GM10847 (cell line): ENCODE data around the gene MAPK10.

Experiments used
- POLR2A ChIP-seq: IDR thresholded peaks from 2 replicates; pipeline ENCODE4 v1.6.1; 2011; ENCODE audit not compliant: insufficient read length; ENCODE audit errors: extremely low read depth

The MAPK10 gene

GRCh38 chr4:86184216-86184900 is 175.5 kb downstream of the MAPK10 start:
- TF ChIP-seq POLR2A, result no peak

- no peak for TF ChIP-seq POLR2A
Observed at GRCh38 chr4:86181585-86181984, 178.3 kb downstream of the MAPK10 start.

- no peak for TF ChIP-seq POLR2A
Observed at GRCh38 chr4:86178211-86178610, 181.6 kb downstream of the MAPK10 start.

- TF ChIP-seq POLR2A, result no peak
Observed at GRCh38 chr4:86174506-86174905, 185.3 kb downstream of the MAPK10 start.

- no peak for TF ChIP-seq POLR2A
Observed at GRCh38 chr4:86160426-86160825, 199.4 kb downstream of the MAPK10 start.

- no peak for TF ChIP-seq POLR2A
Observed at GRCh38 chr4:86159216-86159615, 200.6 kb downstream of the MAPK10 start.

GRCh38 chr4:86156531-86156930 is 203.3 kb downstream of the MAPK10 start:
- TF ChIP-seq POLR2A, result no peak

GRCh38 chr4:86155766-86156165 is 204.1 kb downstream of the MAPK10 start:
- TF ChIP-seq POLR2A, result no peak

GRCh38 chr4:86152454-86152853 is 207.4 kb downstream of the MAPK10 start:
- TF ChIP-seq POLR2A, result no peak

GRCh38 chr4:86151196-86151595 is 208.7 kb downstream of the MAPK10 start:
- TF ChIP-seq POLR2A, result no peak

- no peak for TF ChIP-seq POLR2A
Observed at GRCh38 chr4:86141161-86141560, 218.7 kb downstream of the MAPK10 start.

- TF ChIP-seq POLR2A, result no peak
Observed at GRCh38 chr4:86132468-86132867, 227.4 kb downstream of the MAPK10 start.

- TF ChIP-seq POLR2A, result no peak
Observed at GRCh38 chr4:86131456-86131855, 228.4 kb downstream of the MAPK10 start.

GRCh38 chr4:86130160-86130933 is 229.5 kb downstream of the MAPK10 start:
- TF ChIP-seq POLR2A, result no peak

GRCh38 chr4:86129546-86129945 is 230.3 kb downstream of the MAPK10 start:
- TF ChIP-seq POLR2A, result no peak

- no peak for TF ChIP-seq POLR2A
Observed at GRCh38 chr4:86122404-86122803, 237.4 kb downstream of the MAPK10 start.
